GM10847 (cell line): ENCODE measurements around the gene NOD1.

Experiments
- POLR2A ChIP-seq: IDR thresholded peaks from 2 replicates; pipeline ENCODE4 v1.6.1; 2011; ENCODE audit not compliant: insufficient read length; ENCODE audit errors: extremely low read depth

The NOD1 gene

GRCh38 chr7:30382607-30383006 is 96.0 kb downstream of the NOD1 start:
- no peak for TF ChIP-seq POLR2A

GRCh38 chr7:30380294-30380693 is 98.3 kb downstream of the NOD1 start:
- TF ChIP-seq POLR2A, result no peak

GRCh38 chr7:30379741-30380140 is 98.8 kb downstream of the NOD1 start:
- no peak for TF ChIP-seq POLR2A

GRCh38 chr7:30379131-30379530 is 99.5 kb downstream of the NOD1 start:
- TF ChIP-seq POLR2A, result no peak

- no peak for TF ChIP-seq POLR2A
Measured at GRCh38 chr7:30378275-30378674, 100.3 kb downstream of the NOD1 start.
